Parathyroid adenoma (tissue), 2 donors: ENCODE measurements around the gene VWA8.

Source experiments
- H2AFZ ChIP-seq: fragments of 300-600 bp; sonication (generic); one replicate; pipeline ENCODE4 v1.7.0; 2017; ENCODE audit warnings: antibody characterized with exemption, mild to moderate bottlenecking
- H3K27ac ChIP-seq: fragments of 300-600 bp; sonication (generic); one replicate; pipeline ENCODE4 v1.7.0; 2017
- H3K27me3 ChIP-seq: fragments of 300-600 bp; sonication (generic); one replicate; pipeline ENCODE4 v1.7.0; 2017; ENCODE audit warnings: low read length; ENCODE audit not compliant: control insufficient read depth, insufficient read depth
- H3K36me3 ChIP-seq: fragments of 300-600 bp; sonication (generic); one replicate; pipeline ENCODE4 v1.7.0; 2017; ENCODE audit warnings: low read length; ENCODE audit not compliant: control insufficient read depth, insufficient read depth
- H3K4me1 ChIP-seq: fragments of 300-600 bp; sonication (generic); one replicate; pipeline ENCODE4 v1.7.0; 2017; ENCODE audit warnings: control low read depth
- H3K4me2 ChIP-seq: fragments of 300-600 bp; sonication (generic); one replicate; pipeline ENCODE4 v1.7.0; 2017; ENCODE audit warnings: low read length
- H3K4me3 ChIP-seq: fragments of 300-600 bp; sonication (generic); one replicate; pipeline ENCODE4 v1.7.0; 2017; ENCODE audit warnings: low read depth, low read length
- H3K79me2 ChIP-seq: fragments of 300-600 bp; sonication (generic); one replicate; pipeline ENCODE4 v1.7.0; 2017; ENCODE audit warnings: control low read depth
- H3K9ac ChIP-seq: fragments of 300-600 bp; sonication (generic); one replicate; pipeline ENCODE4 v1.7.0; 2017; ENCODE audit warnings: mild to moderate bottlenecking
- H3K9me3 ChIP-seq: fragments of 300-600 bp; sonication (generic); one replicate; pipeline ENCODE4 v1.7.0; 2017; ENCODE audit warnings: low read length; ENCODE audit not compliant: control insufficient read depth
- CTCF ChIP-seq: fragments of 300-600 bp; sonication (generic); IDR thresholded peaks from one replicate; pipeline ENCODE4 v1.7.0; 2017; ENCODE audit warnings: antibody characterized with exemption, mild to moderate bottlenecking
- donor health status: primary hyperparathyroidism.

The VWA8 gene

DNA sequence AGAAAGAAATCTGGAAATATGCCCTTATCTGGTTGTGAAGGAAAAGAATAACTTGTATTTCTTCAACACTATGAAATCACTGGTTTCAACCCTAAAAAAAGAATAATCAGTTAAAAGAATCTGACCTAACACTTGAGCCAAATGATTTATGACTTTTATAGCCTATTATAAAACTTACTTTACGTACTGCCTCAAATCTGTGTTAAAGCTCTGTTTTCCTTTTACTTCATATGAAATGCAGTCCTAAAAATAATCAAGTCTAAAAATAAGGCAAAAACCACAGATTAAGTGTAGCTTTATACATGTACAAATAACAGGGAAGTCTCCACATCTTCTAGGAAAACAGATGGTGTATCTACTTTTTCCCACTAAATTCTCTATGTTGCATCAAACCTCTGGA, 101.3 kb downstream of the VWA8 start:
- no peak for TF ChIP-seq CTCF
- Histone ChIP-seq H2AFZ (no peak overlapping the region), H3K4me1 (no peaks in the 10 kb centered on the region), H3K36me3 (no peaks in the 10 kb centered on the region), H3K27ac (no peak overlapping the region), H3K4me2 (no peak overlapping the region), H3K27me3 (no peaks in the 10 kb centered on the region), H3K9ac (no peak overlapping the region), H3K4me3 (no peak overlapping the region), H3K79me2 (no peaks in the 10 kb centered on the region), H3K9me3 (no peaks in the 10 kb centered on the region)

- no peak overlapping the region for H2AFZ ChIP-seq
- H3K9me3 ChIP-seq: no peaks in the 10 kb centered on the region
- H3K79me2 ChIP-seq: no peaks in the 10 kb centered on the region
- no peaks in the 10 kb centered on the region for H3K4me1 ChIP-seq
- H3K9ac ChIP-seq: no peak overlapping the region
- H3K27me3 ChIP-seq: no peaks in the 10 kb centered on the region
- H3K27ac ChIP-seq: no peak overlapping the region
- no peak overlapping the region for H3K4me2 ChIP-seq
- H3K36me3 ChIP-seq: no peaks in the 10 kb centered on the region
- TF ChIP-seq CTCF: no peak
- H3K4me3 ChIP-seq: no peak overlapping the region
Observed at GRCh38 chr13:41858780-41859179, 102.1 kb downstream of the VWA8 start.

DNA sequence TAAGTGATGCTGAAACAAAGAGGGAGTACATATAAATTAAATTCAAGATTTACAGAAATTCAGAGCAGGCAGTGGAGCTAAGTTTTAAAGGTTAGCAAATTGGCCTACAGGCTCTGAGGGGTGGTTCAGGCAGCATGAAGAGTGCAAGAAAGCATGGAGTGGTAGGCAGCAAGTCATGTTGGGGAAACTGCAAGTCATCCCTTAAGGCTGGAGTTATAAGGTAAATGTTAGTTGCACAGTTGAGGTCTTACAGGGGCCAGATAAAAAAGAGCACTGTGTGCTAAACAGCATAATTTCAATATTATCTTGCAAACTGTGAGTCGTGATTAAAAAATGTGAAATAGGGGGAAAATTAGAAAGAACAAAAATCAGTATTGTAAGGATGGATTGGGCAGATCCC, 106.2 kb downstream of the VWA8 start:
- Histone ChIP-seq H3K79me2 (no peaks in the 10 kb centered on the region), H3K9me3 (no peaks in the 10 kb centered on the region), H2AFZ (no peak overlapping the region), H3K36me3 (no peaks in the 10 kb centered on the region), H3K27me3 (no peaks in the 10 kb centered on the region), H3K4me3 (no peak overlapping the region), H3K4me2 (no peak overlapping the region), H3K9ac (no peak overlapping the region), H3K27ac (no peak overlapping the region), H3K4me1 (no peaks in the 10 kb centered on the region)
- TF ChIP-seq CTCF: no peak

DNA sequence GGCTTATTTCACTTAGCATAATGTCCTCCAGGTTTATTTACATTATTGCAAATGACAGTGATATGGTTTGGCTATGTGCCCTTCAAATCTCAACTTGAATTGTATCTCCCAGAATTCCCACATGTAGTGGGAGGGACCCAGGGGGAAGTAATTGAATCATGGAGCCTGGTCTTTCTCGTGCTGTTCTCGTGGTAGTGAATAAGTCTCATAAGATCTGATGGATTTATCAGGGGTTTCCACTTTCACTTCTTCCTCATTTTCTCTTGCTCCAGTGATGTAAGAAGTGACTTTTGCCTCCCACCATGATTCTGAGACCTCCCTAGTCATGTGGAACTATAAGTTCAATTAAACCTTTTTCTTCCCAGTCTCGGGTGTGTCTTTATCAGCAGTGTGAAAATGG, 109.6 kb downstream of the VWA8 start:
- no peak for TF ChIP-seq CTCF
- Histone ChIP-seq H3K9me3 (no peaks in the 10 kb centered on the region), H3K4me3 (no peak overlapping the region), H2AFZ (no peak overlapping the region), H3K27me3 (no peaks in the 10 kb centered on the region), H3K9ac (no peak overlapping the region), H3K27ac (no peak overlapping the region), H3K4me1 (no peaks in the 10 kb centered on the region), H3K4me2 (no peak overlapping the region), H3K79me2 (no peaks in the 10 kb centered on the region), H3K36me3 (no peaks in the 10 kb centered on the region)

DNA sequence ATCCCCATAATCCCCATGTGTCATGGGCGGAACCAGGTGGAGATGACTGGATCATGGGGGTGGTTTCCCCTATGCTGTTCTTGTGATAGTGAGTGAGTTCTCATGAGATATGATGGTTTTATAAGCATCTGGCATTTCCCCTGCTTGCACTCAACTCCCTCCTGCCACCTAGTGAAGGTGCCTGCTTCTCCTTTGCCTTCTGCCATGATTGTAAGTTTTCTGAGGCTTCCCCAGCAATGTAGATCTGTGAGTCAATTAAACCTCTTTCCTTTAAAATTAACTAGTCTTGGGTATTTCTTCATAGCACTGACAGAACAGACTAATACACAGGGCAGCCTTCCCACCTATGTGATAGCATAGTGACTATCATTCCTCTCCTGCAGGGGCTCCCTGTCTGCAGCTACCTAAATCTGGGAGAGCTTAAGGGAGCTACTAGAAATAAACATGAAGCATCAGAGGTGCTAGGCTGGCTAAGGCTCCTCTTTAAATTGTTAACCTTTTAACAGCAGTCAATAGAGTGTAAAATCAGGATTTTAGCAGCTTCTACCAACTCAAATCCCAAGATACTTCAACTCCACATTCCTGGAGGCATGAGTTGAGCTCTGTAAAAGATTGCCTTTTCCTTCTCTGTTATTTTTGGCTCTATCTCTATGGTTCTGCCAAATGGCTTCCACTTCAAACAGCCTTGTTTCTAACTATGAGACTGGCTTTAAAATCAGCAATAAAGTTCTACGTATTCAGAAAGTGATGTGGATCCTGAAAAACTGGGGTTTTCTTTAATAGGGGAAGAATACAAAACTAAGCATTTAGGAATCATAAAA, 112.3 kb downstream of the VWA8 start:
- no peaks in the 10 kb centered on the region for H3K79me2 ChIP-seq
- H3K27ac ChIP-seq: no peak overlapping the region
- no peaks in the 10 kb centered on the region for H3K4me1 ChIP-seq
- no peaks in the 10 kb centered on the region for H3K27me3 ChIP-seq
- H3K4me3 ChIP-seq: no peak overlapping the region
- no peak overlapping the region for H3K9ac ChIP-seq
- H3K36me3 ChIP-seq: no peaks in the 10 kb centered on the region
- no peak for TF ChIP-seq CTCF
- H2AFZ ChIP-seq: no peak overlapping the region
- no peaks in the 10 kb centered on the region for H3K9me3 ChIP-seq
- no peak overlapping the region for H3K4me2 ChIP-seq
